ENCODE data around the gene ZNF92.

DNA sequence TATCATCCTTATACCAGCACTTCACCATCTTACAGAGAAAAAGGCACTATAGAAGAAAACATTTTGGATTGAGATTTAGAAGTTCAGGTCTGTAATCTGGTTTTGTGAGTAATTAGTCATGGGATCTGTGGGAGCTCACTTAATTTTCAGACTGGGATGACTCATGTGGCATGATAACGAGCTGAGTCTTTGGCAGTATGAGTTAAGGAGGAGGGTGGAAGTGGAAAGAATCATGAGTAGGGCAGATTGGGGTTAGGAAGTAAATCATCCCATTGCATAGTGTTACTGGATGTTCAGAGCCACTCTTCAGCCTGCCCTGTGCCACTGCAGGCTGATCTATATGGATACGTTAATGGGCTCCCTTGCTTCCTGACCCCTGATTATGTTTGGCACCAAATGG, 64.9 kb downstream of the ZNF92 start:
- TF ChIP-seq GATA2 (IDR thresholded peaks at IDR 0.05; ENCODE audit: low read depth, low read length) (no peak), GATA3 (IDR thresholded peaks at IDR 0.05; ENCODE audit: low read depth, low read length) (no peak)
